Body of pancreas (tissue), 4 donors: ENCODE results near the gene RNF31. TPM values are rescaled to one million over a fixed set of nuclear protein-coding genes. Genes with fewer than 3 reads are reported as not detected.

Source experiments
- ATAC-seq: fragments of 150-250 bp; one replicate; pipeline ENCODE4 v1.9.1; 2016
- DNase-seq, 4 donors: peaks; one replicate each; pipeline ENCODE4 v3.0.0-alpha.2; 2019
- H3K27ac ChIP-seq, 4 donors: fragments of 200-600 bp; sonication (generic); 1 replicate in 3 of 4; 2 replicates in 1 of 4; pipeline versions ENCODE4 v1.5.1 to v1.6.1; 2016 to 2019; ENCODE audit warnings: mild to moderate bottlenecking in 1 of 4, mixed read lengths in 1 of 4, moderate library complexity in 1 of 4
- H3K27me3 ChIP-seq, 2 donors: fragments of 200-600 bp; sonication (generic); one replicate each; pipeline ENCODE4 v1.6.0; 2016; ENCODE audit warnings: mild to moderate bottlenecking in 1 of 2
- H3K36me3 ChIP-seq, 2 donors: fragments of 200-600 bp; sonication (generic); replicated peaks in 1 of 2; 2 replicates each; pipeline ENCODE4 v1.5.1; 2016; ENCODE audit warnings: low read depth in 2 of 2; ENCODE audit not compliant: insufficient read depth in 1 of 2
- H3K4me1 ChIP-seq: fragments of 200-600 bp; sonication (generic); one replicate; pipeline ENCODE4 v1.6.0; 2016
- H3K4me3 ChIP-seq, 2 donors: fragments of 200-600 bp; sonication (generic); 1 replicate in 1 of 2; 2 replicates in 1 of 2; pipeline ENCODE4 v1.5.1; 2016 to 2019
- H3K9me3 ChIP-seq, 3 donors: fragments of 200-600 bp; sonication (generic); 1 replicate in 2 of 3; 2 replicates in 1 of 3; pipeline ENCODE4 v1.5.1; 2016
- POLR2A ChIP-seq, 3 donors: fragments of 450-650 bp; IDR thresholded peaks; one replicate each; pipeline ENCODE4 v1.6.1; 2016; ENCODE audit warnings: antibody characterized with exemption in 3 of 3, mild to moderate bottlenecking in 2 of 3
- WGBS, 2 donors: methylation state at CpG; one replicate each; pipeline ENCODE4 v1.1.5; 2017; 5-methylcytosine and 5-hydroxymethylcytosine counted together
- intact Hi-C: fragments of 100-400 bp; cut with DNase I; formaldehyde crosslinking; loops from one replicate; pipeline ENCODE4 v1.15.1; 2023
- total RNA-seq, 2 donors: library from RNA; depleted of rRNA; stranded (reverse); fragments of >200 nt; gene quantifications; one replicate each; pipeline ENCODE4 v1.1.0, GENCODE V29; 2016
- TF ChIP-seq, protein P1 (sequence below), 7 experiments: fragments of 450-650 bp in 4 of 7; fragments of 200-600 bp in 3 of 7; sonication (generic) in 3 of 7; IDR thresholded peaks; one replicate each; pipeline ENCODE4 v1.5.1; 2016 to 2019; ENCODE audit warnings: antibody characterized with exemption in 7 of 7

RNF31 gene
- total RNA-seq, 2 donors from 2014 or later, result 38.1 to 83.1 TPM

GRCh38 chr14:24150061-24150460 is 2.8 kb downstream of the RNF31 start:
- H3K4me1 ChIP-seq, result peaks cover 30% of the 10 kb centered on the region
- DNase-seq (no peak), ATAC-seq (no peak)
- H3K27ac ChIP-seq, result no peak overlapping the region
- intact Hi-C loops, result no loop called here
- H3K4me3 ChIP-seq, result no peak overlapping the region
- no peaks in the 10 kb centered on the region for H3K27me3 ChIP-seq
- H3K9me3 ChIP-seq, result no peaks in the 10 kb centered on the region
- TF ChIP-seq, protein P1, sequence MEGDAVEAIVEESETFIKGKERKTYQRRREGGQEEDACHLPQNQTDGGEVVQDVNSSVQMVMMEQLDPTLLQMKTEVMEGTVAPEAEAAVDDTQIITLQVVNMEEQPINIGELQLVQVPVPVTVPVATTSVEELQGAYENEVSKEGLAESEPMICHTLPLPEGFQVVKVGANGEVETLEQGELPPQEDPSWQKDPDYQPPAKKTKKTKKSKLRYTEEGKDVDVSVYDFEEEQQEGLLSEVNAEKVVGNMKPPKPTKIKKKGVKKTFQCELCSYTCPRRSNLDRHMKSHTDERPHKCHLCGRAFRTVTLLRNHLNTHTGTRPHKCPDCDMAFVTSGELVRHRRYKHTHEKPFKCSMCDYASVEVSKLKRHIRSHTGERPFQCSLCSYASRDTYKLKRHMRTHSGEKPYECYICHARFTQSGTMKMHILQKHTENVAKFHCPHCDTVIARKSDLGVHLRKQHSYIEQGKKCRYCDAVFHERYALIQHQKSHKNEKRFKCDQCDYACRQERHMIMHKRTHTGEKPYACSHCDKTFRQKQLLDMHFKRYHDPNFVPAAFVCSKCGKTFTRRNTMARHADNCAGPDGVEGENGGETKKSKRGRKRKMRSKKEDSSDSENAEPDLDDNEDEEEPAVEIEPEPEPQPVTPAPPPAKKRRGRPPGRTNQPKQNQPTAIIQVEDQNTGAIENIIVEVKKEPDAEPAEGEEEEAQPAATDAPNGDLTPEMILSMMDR (IDR thresholded peaks at IDR 0.05), result no peak
- no peak for TF ChIP-seq POLR2A (IDR thresholded peaks at IDR 0.05)
- 81 to 87% methylated on average over 8 to 9 of the region's 9 CpGs for WGBS, 2 donors
- H3K36me3 ChIP-seq, result peaks cover 0 to 18% of the 10 kb centered on the region in 2 donors

- H3K27ac ChIP-seq, result no peak overlapping the region
- intact Hi-C loops, result no loop called here
- H3K4me1 ChIP-seq, result peaks cover 25% of the 10 kb centered on the region
- H3K4me3 ChIP-seq, result no peak overlapping the region
- ATAC-seq, result no peak
- H3K9me3 ChIP-seq, result no peaks in the 10 kb centered on the region
- H3K27me3 ChIP-seq, result no peaks in the 10 kb centered on the region
- WGBS, 2 donors, result 83 to 91% methylated on average over 8 to 9 of the region's 9 CpGs
- H3K36me3 ChIP-seq, result peaks cover 0 to 22% of the 10 kb centered on the region in 2 donors
- no peak for DNase-seq
- TF ChIP-seq POLR2A (IDR thresholded peaks at IDR 0.05), result no peak
- TF ChIP-seq, protein P1 (IDR thresholded peaks at IDR 0.05), result no peak
Measured at GRCh38 chr14:24150567-24150966, 3.3 kb downstream of the RNF31 start.

DNA sequence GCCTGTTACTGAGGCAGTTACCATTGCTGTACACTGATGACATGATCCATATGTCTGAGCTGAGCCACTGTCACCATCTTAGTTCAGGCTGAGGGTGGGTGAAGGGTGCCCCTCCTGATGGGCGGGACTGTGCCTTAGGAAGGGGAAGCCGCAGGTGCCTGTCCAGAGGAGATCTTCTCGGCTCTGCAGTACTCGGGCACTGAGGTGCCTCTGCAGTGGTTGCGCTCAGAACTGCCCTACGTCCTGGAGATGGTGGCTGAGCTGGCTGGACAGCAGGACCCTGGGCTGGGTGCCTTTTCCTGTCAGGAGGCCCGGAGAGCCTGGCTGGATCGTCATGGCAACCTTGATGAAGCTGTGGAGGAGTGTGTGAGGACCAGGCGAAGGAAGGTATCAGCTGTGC is 3.7 kb downstream of the RNF31 start:
- peaks cover 21% of the 10 kb centered on the region for H3K4me1 ChIP-seq
- H3K27ac ChIP-seq, result no peak overlapping the region
- DNase-seq, result no peak
- WGBS, 2 donors, result 74 to 80% methylated on average over 6 to 7 of the region's 9 CpGs
- TF ChIP-seq, protein P1 (IDR thresholded peaks at IDR 0.05), result no peak
- no peak for TF ChIP-seq POLR2A (IDR thresholded peaks at IDR 0.05)
- ATAC-seq, result no peak
- H3K36me3 ChIP-seq, result peaks cover 0 to 24% of the 10 kb centered on the region in 2 donors
- no peak overlapping the region for H3K4me3 ChIP-seq
- intact Hi-C loops, result no loop called here
- no peaks in the 10 kb centered on the region for H3K27me3 ChIP-seq
- no peaks in the 10 kb centered on the region for H3K9me3 ChIP-seq

DNA sequence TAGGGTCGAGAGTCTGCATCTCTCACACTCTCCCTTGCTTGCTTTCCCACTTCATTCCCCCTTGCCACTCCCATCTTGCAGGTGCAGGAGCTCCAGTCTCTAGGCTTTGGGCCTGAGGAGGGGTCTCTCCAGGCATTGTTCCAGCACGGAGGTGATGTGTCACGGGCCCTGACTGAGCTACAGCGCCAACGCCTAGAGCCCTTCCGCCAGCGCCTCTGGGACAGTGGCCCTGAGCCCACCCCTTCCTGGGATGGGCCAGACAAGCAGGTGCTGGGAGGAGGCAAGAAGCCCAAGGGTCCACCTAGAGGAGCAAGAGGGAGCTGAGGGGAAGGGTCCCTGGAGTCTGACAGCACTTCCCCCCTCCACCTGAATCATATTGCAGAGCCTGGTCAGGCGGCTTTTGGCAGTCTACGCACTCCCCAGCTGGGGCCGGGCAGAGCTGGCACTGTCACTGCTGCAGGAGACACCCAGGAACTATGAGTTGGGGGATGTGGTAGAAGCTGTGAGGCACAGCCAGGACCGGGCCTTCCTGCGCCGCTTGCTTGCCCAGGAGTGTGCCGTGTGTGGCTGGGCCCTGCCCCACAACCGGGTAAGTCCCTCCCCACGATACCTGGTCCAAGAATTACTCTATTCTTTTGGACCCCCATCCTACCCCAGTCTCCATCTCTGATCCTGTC is 4.2 kb downstream of the RNF31 start:
- H3K27me3 ChIP-seq, result no peaks in the 10 kb centered on the region
- peaks cover 18% of the 10 kb centered on the region for H3K4me1 ChIP-seq
- no peak for TF ChIP-seq POLR2A (IDR thresholded peaks at IDR 0.05)
- TF ChIP-seq, protein P1 (IDR thresholded peaks at IDR 0.05), result no peak
- ATAC-seq (no peak), DNase-seq (no peak)
- intact Hi-C loops, result no loop called here
- peaks cover 0 to 29% of the 10 kb centered on the region in 2 donors for H3K36me3 ChIP-seq
- no peaks in the 10 kb centered on the region for H3K9me3 ChIP-seq
- no peak overlapping the region for H3K27ac ChIP-seq
- WGBS, 2 donors, result 94 to 95% methylated on average over 6 to 16 of the region's 16 CpGs
- H3K4me3 ChIP-seq, result no peak overlapping the region

DNA sequence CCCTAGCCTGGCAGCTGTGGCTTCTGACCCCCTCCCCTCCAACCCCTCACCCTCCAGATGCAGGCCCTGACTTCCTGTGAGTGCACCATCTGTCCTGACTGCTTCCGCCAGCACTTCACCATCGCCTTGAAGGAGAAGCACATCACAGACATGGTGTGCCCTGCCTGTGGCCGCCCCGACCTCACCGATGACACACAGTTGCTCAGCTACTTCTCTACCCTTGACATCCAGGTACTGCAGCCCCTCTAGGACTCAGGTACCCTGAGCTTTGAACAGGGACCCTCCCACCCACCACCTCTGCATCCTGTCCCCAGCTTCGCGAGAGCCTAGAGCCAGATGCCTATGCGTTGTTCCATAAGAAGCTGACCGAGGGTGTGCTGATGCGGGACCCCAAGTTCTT is 7.8 kb downstream of the RNF31 start:
- Histone ChIP-seq H3K36me3 (peaks cover 6 to 36% of the 10 kb centered on the region in 2 donors), H3K4me1 (peaks cover 5% of the 10 kb centered on the region), H3K27ac (no peak overlapping the region), H3K9me3 (no peaks in the 10 kb centered on the region), H3K27me3 (no peaks in the 10 kb centered on the region), H3K4me3 (no peak overlapping the region)
- DNase-seq, result no peak
- intact Hi-C loops, result no loop called here
- no peak for ATAC-seq
- TF ChIP-seq POLR2A (IDR thresholded peaks at IDR 0.05), result no peak
- TF ChIP-seq, protein P1 (IDR thresholded peaks at IDR 0.05), result no peak
- WGBS, 2 donors, result 89 to 95% methylated on average over 9 to 10 of the region's 10 CpGs
